ENCODE results near the gene ZBTB46. TPM values are rescaled to one million over a fixed set of nuclear protein-coding genes. Genes with fewer than 3 reads are reported as not detected.

ZBTB46 gene
- total RNA-seq, 1 experiment from 2014 or later, result 27.1 TPM

- Histone ChIP-seq H3K4me2 (ENCODE audit: insufficient read depth, insufficient read length, low read length) (no peak overlapping the region), H2AK5ac (ENCODE audit: insufficient read length, low read length) (no peak overlapping the region), H3K79me1 (ENCODE audit: insufficient read depth, low read depth, low read length, poor library complexity, severe bottlenecking) (peaks cover 10% of the 10 kb centered on the region), H3K9ac (ENCODE audit: extremely low read depth, insufficient read length, low read length) (no peak overlapping the region), H3K9me3 (ENCODE audit: control insufficient read depth, low read depth, low read length) (no peaks in the 10 kb centered on the region), H4K8ac (replicated peaks; ENCODE audit: insufficient read length, low read depth, low read length) (no peak overlapping the region), H3K14ac (ENCODE audit: insufficient read depth, low read length) (no peak overlapping the region), H2AFZ (ENCODE audit: low read length) (no peak overlapping the region), H4K20me1 (ENCODE audit: control insufficient read depth, insufficient read depth, insufficient read length) (no peaks in the 10 kb centered on the region), H4K5ac (ENCODE audit: insufficient read length, low read depth, low read length) (no peak overlapping the region), H3K56ac (ENCODE audit: insufficient read length, low read depth, low read length) (no peak overlapping the region), H4K91ac (ENCODE audit: insufficient read length, low read depth, low read length) (no peak overlapping the region), H3K18ac (ENCODE audit: insufficient read length, low read depth, low read length) (no peak overlapping the region), H3K23me2 (ENCODE audit: insufficient read length, low read depth, low read length, poor library complexity, severe bottlenecking) (no peaks in the 10 kb centered on the region), H3K79me2 (ENCODE audit: insufficient read depth, low read length) (peaks cover 2% of the 10 kb centered on the region; the same call in 1 of the 2 replicates), H2BK5ac (ENCODE audit: insufficient read length, low read length) (no peak overlapping the region), H3K27ac (ENCODE audit: insufficient read length, low read depth, low read length) (no peak overlapping the region), H3K4ac (ENCODE audit: low read depth, low read length) (no peak overlapping the region), H3T11ph (ENCODE audit: low read length) (no peak overlapping the region), H2BK15ac (ENCODE audit: low read depth, low read length) (no peak overlapping the region), H2BK12ac (ENCODE audit: insufficient read length, low read depth, low read length) (no peak overlapping the region), H2BK120ac (ENCODE audit: low read depth, low read length, poor library complexity, severe bottlenecking) (no peak overlapping the region), H3K27me3 (ENCODE audit: insufficient read depth, low read length) (no peaks in the 10 kb centered on the region), H3K23ac (ENCODE audit: insufficient read length, low read depth, low read length) (no peak overlapping the region), H3K4me1 (ENCODE audit: insufficient read depth, low read length) (no peaks in the 10 kb centered on the region), H2BK20ac (ENCODE audit: low read depth, low read length, poor library complexity, severe bottlenecking) (no peak overlapping the region)
- peaks cover 14 to 18% of the 10 kb centered on the region in 2 experiments for H3K4me1 Mint-ChIP-seq
- WGBS (ENCODE audit: extremely low coverage, insufficient read length, low lambda C conversion rate), result no CpG with 5 or more reads among the region's 15 CpGs
- TF ChIP-seq CTCF (conservative IDR thresholded peaks at IDR 0.05), result no peak
- DNase-seq, result no peak
- H3K4me3 Mint-ChIP-seq, result no peak overlapping the region
- H3K27me3 Mint-ChIP-seq (ENCODE audit: low read depth), result no peaks in the 10 kb centered on the region
- H3K36me3 Mint-ChIP-seq (ENCODE audit: insufficient read depth in 1 of 3, low read depth in 3 of 3), result peaks cover 0 to 9% (median 8%) of the 10 kb centered on the region in 3 experiments; a peak in 4 of 7 replicates
- peak overlapping the region; percentile 7 to 74 (median 39); a peak in 4 of 7 replicates for H3K27ac Mint-ChIP-seq
- H3K9me3 Mint-ChIP-seq, result no peaks in the 10 kb centered on the region; a peak in 1 of 5 replicates
Measured at GRCh38 chr20:63822276-63822696, 8.8 kb downstream of the ZBTB46 start.
